H1 (cell line): ENCODE measurements around the gene LY86.

Experiments
- BRCA1 ChIP-seq: IDR thresholded peaks from 2 replicates; pipeline ENCODE4 v1.6.1; 2012; ENCODE audit warnings: low read depth, low read length, improper control_type of control experiment
- EP300 ChIP-seq, 2 experiments: IDR thresholded peaks; 1 replicate in 1 of 2; 2 replicates in 1 of 2; pipeline ENCODE4 v1.6.1; 2011 to 2012; ENCODE audit warnings: low read depth in 2 of 2, low read length in 2 of 2, mild to moderate bottlenecking in 2 of 2, borderline replicate concordance in 1 of 2, inconsistent platforms in 1 of 2, moderate library complexity in 1 of 2
- EZH2 ChIP-seq: fragments of 200-600 bp; sonication (generic); IDR thresholded peaks from 2 replicates; pipeline ENCODE4 v1.7.1; 2012; ENCODE audit warnings: low read depth, mild to moderate bottlenecking, moderate library complexity, low read length, inconsistent platforms; ENCODE audit not compliant: severe bottlenecking
- MAFK ChIP-seq: IDR thresholded peaks from 2 replicates; pipeline ENCODE4 v1.6.1; 2012; ENCODE audit warnings: low read depth, mild to moderate bottlenecking, improper control_type of control experiment, low read length
- NANOG ChIP-seq: IDR thresholded peaks from 2 replicates; pipeline ENCODE4 v1.6.1; 2011; ENCODE audit warnings: low read length, low read depth, mild to moderate bottlenecking, inconsistent platforms; ENCODE audit not compliant: insufficient read depth, poor library complexity, severe bottlenecking
- PHF8 ChIP-seq: fragments of 200-600 bp; sonication (generic); conservative IDR thresholded peaks from 2 replicates; pipeline ENCODE4 v1.7.1; 2012; ENCODE audit warnings: low read depth, mild to moderate bottlenecking, inconsistent platforms, low read length, moderate library complexity
- POLR2AphosphoS5 ChIP-seq: IDR thresholded peaks from 2 replicates; pipeline ENCODE4 v1.6.1; 2011; ENCODE audit warnings: low read depth, low read length
- SRF ChIP-seq: IDR thresholded peaks from 2 replicates; pipeline ENCODE4 v1.6.1; 2011; ENCODE audit warnings: mild to moderate bottlenecking, low read depth, low read length, moderate library complexity

DNA sequence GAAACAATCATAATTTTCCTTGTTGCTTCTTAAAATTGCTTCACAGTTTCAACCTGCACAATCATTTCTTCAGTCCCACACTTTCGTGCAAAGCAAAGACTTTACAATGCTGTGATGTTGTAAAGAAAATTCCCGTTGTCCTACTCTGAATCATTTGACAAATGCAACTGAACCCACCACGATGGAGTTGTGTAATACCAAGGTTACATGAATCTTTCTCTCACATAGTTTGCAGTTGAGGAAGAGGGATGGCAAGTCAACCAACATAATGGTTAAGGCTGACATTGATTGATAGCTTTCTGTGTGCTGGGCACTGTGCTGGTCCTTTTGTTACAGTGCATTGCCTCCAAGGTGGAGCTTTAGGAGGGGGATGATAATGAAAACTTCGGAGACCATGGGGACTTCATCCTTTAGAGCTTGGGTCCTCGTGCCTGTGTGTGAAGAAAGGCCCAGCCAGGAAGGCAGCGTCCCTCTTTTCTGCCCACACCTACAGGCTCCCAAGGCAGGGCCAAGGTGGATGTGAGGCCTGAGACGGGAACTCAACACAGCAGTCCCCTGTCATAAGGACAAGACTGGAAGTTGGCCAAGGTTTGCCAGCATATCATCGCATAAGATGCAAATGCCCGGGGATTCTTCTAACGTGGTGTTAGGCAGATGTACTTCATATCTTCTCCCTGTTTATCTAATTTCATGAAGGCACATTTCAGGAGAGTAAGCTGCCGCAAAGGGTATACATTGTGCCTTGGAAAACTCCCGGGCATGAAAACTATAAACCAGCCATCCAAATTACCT lies 96.9 kb downstream of the LY86 start:
- no peak for TF ChIP-seq EP300 (IDR thresholded peaks at IDR 0.05; ENCODE audit: borderline replicate concordance in 1 of 2, low read depth in 2 of 2, low read length in 2 of 2)
- no peak for TF ChIP-seq MAFK
- TF ChIP-seq SRF: no peak
- no peak for TF ChIP-seq NANOG
- no peak for TF ChIP-seq EZH2
- TF ChIP-seq POLR2AphosphoS5: no peak
- no peak for TF ChIP-seq PHF8
- TF ChIP-seq BRCA1: no peak
